ENCODE data around the gene KLHDC10. TPM values are rescaled to one million over a fixed set of nuclear protein-coding genes. Genes with fewer than 3 reads are reported as not detected.
"Not testable (repeated sequence)": the region's sequence is repeated elsewhere in the genome, so short reads cannot be mapped to it uniquely, and the experiment has no call there.

KLHDC10 gene
- total and polyA plus RNA-seq, 7 donors, result 7.8 to 22.5 (median 16.3) TPM

- TF ChIP-seq EP300 (IDR thresholded peaks at IDR 0.05) (no peak), POLR2AphosphoS5 (IDR thresholded peaks at IDR 0.05) (no peak), POLR2A (IDR thresholded peaks at IDR 0.05) (no peak), CTCF (IDR thresholded peaks at IDR 0.05) (no peak)
- no peaks in the 10 kb centered on the region for H3K9me3 ChIP-seq
- H3K4me1 ChIP-seq, result no peaks in the 10 kb centered on the region
- H3K27me3 ChIP-seq, result no peaks in the 10 kb centered on the region
- intact Hi-C loops (cut with DNase I), result no loop called here
- 95 to 96% methylated on average over 10 of the region's 10 CpGs for WGBS, 2 donors
- H3K4me3 ChIP-seq, result no peak overlapping the region
- no peak overlapping the region for H3K27ac ChIP-seq
- DNase-seq, result no peak
- H3K36me3 ChIP-seq, result no peaks in the 10 kb centered on the region
Measured at GRCh38 chr7:130108809-130109208, 38.5 kb downstream of the KLHDC10 start.

GRCh38 chr7:130112093-130112492, 41.8 kb downstream of the KLHDC10 start:
- 35 to 50% methylated on average over 2 of the region's 2 CpGs for WGBS, 2 donors
- DNase-seq, result no peak
- Histone ChIP-seq H3K9me3 (no peaks in the 10 kb centered on the region), H3K4me1 (no peaks in the 10 kb centered on the region), H3K27ac (no peak overlapping the region), H3K4me3 (no peak overlapping the region), H3K36me3 (peaks cover 0 to 2% (median 0%) of the 10 kb centered on the region in 4 donors), H3K27me3 (no peaks in the 10 kb centered on the region)
- intact Hi-C loops (cut with DNase I), result no loop called here
- no peak for TF ChIP-seq EP300 (IDR thresholded peaks at IDR 0.05)
- no peak for TF ChIP-seq CTCF (IDR thresholded peaks at IDR 0.05)
- no peak for TF ChIP-seq POLR2AphosphoS5 (IDR thresholded peaks at IDR 0.05)
- no peak for TF ChIP-seq POLR2A (IDR thresholded peaks at IDR 0.05)

GRCh38 chr7:130112662-130113425, 42.5 kb downstream of the KLHDC10 start:
- Histone ChIP-seq H3K9me3 (no peaks in the 10 kb centered on the region), H3K4me3 (no peak overlapping the region), H3K27ac (no peak overlapping the region), H3K27me3 (no peaks in the 10 kb centered on the region), H3K36me3 (peaks cover 0 to 8% (median 0%) of the 10 kb centered on the region in 4 donors), H3K4me1 (no peaks in the 10 kb centered on the region)
- intact Hi-C loops (cut with DNase I), result no loop called here
- DNase-seq, result no peak
- TF ChIP-seq POLR2AphosphoS5 (IDR thresholded peaks at IDR 0.05) (no peak), EP300 (IDR thresholded peaks at IDR 0.05) (no peak), CTCF (IDR thresholded peaks at IDR 0.05) (no peak), POLR2A (IDR thresholded peaks at IDR 0.05) (no peak)
- WGBS, 2 donors, result 73 to 81% methylated on average over 4 of the region's 4 CpGs

GRCh38 chr7:130113426-130113805, 43.1 kb downstream of the KLHDC10 start:
- H3K27ac ChIP-seq; DNase-seq; H3K27me3 ChIP-seq; H3K4me3 ChIP-seq; intact Hi-C loops (cut with DNase I); H3K36me3 ChIP-seq; H3K4me1 ChIP-seq; H3K9me3 ChIP-seq: not testable (repeated sequence)
- WGBS, 2 donors, result 40 to 82% methylated on average over 5 of the region's 5 CpGs

GRCh38 chr7:130113887-130114286, 43.6 kb downstream of the KLHDC10 start:
- intact Hi-C loops (cut with DNase I), result no loop called here
- Histone ChIP-seq H3K4me3 (no peak overlapping the region), H3K36me3 (peaks cover 0 to 8% (median 5%) of the 10 kb centered on the region in 4 donors), H3K9me3 (no peaks in the 10 kb centered on the region), H3K27ac (no peak overlapping the region), H3K4me1 (no peaks in the 10 kb centered on the region), H3K27me3 (no peaks in the 10 kb centered on the region)
- TF ChIP-seq POLR2A (IDR thresholded peaks at IDR 0.05), result no peak
- no peak for TF ChIP-seq POLR2AphosphoS5 (IDR thresholded peaks at IDR 0.05)
- TF ChIP-seq EP300 (IDR thresholded peaks at IDR 0.05), result no peak
- TF ChIP-seq CTCF (IDR thresholded peaks at IDR 0.05), result no peak
- DNase-seq, result no peak
- 19 to 62% methylated on average over 4 of the region's 4 CpGs for WGBS, 2 donors
